Lung (tissue), 12 donors: ENCODE results near the gene PLEKHN1. TPM values are rescaled to one million over a fixed set of nuclear protein-coding genes. Genes with fewer than 3 reads are reported as not detected.

Experiments used
- ATAC-seq: fragments of 200-7000 bp; cut with Tn5 transposase; one replicate; pipeline ENCODE4 v1.9.1; 2020; ENCODE audit warnings: moderate number of reproducible peaks; ENCODE audit not compliant: insufficient read depth, low FRiP score
- DNase-seq, 3 donors: peaks; one replicate each; pipeline ENCODE4 v3.0.0-alpha.2; 2013 to 2017
- H3K27ac ChIP-seq, 2 donors: one replicate each; pipeline ENCODE4 v1.5.1; 2013; ENCODE audit warnings: mild to moderate bottlenecking in 2 of 2, moderate library complexity in 2 of 2, control low read depth in 1 of 2, inconsistent platforms in 1 of 2, low read depth in 1 of 2, low read length in 1 of 2
- H3K27me3 ChIP-seq, 3 donors: one replicate each; pipeline ENCODE4 v1.5.1; 2013; ENCODE audit warnings: low read length in 2 of 3; ENCODE audit not compliant: control insufficient read depth in 3 of 3, insufficient read depth in 3 of 3
- H3K36me3 ChIP-seq, 4 donors: one replicate each; pipeline ENCODE4 v1.5.1; 2013; ENCODE audit warnings: low read length in 4 of 4, mild to moderate bottlenecking in 1 of 4, moderate library complexity in 1 of 4; ENCODE audit not compliant: control insufficient read depth in 4 of 4, insufficient read depth in 4 of 4
- H3K4me1 ChIP-seq, 5 donors: one replicate each; pipeline ENCODE4 v1.5.1; 2013; ENCODE audit warnings: low read length in 5 of 5, mild to moderate bottlenecking in 2 of 5, moderate library complexity in 1 of 5; ENCODE audit not compliant: control insufficient read depth in 5 of 5, insufficient read depth in 5 of 5
- H3K4me3 ChIP-seq: one replicate; pipeline ENCODE4 v1.5.1; 2013; ENCODE audit warnings: mild to moderate bottlenecking, control low read depth, moderate library complexity
- H3K9ac ChIP-seq, 2 donors: one replicate each; pipeline ENCODE4 v1.5.1; 2013; ENCODE audit warnings: low read length in 2 of 2, control low read depth in 1 of 2; ENCODE audit not compliant: insufficient read depth in 1 of 2
- H3K9me3 ChIP-seq, 4 donors: one replicate each; pipeline ENCODE4 v1.5.1; 2013; ENCODE audit warnings: low read length in 3 of 4, mild to moderate bottlenecking in 1 of 4, moderate library complexity in 1 of 4; ENCODE audit not compliant: control insufficient read depth in 4 of 4, insufficient read depth in 3 of 4
- CTCF ChIP-seq: IDR thresholded peaks from 2 replicates; pipeline ENCODE4 v1.5.1; 2012; ENCODE audit warnings: mild to moderate bottlenecking; ENCODE audit errors: control extremely low read depth, extremely low read depth
- whole genome bisulfite sequencing, 2 donors: extraction: QIAGEN DNeasy Blood & Tissue Kit; methylation state at CpG; one replicate each; pipeline ENCODE4 v1.1.7; 2013; 5-methylcytosine and 5-hydroxymethylcytosine counted together
- polyA plus RNA-seq, 2 donors: library from polyadenylated mRNA; stranded (reverse); fragments of 200-250 nt; gene quantifications; one replicate each; pipeline ENCODE4 v1.2.1, GENCODE V29; 2013
- total RNA-seq, 2 donors: library from RNA; depleted of rRNA in 1 of 2; stranded (reverse); fragments of >200 nt in 1 of 2; gene quantifications; one replicate each; pipeline ENCODE4 v1.2.1, GENCODE V29; 2014 to 2021
- donor health status: control.
- donor health status: control.
- donor health status: Bipolar disorder and iron deficiency.
- donor health status: healthy.
- donor health status: DM: yes; HTN: yes; CAD: no.

PLEKHN1 gene
- total and polyA plus RNA-seq, 4 donors = 2.0 to 5.1 (median 2.4) TPM

GRCh38 chr1:971751-972506, 5.6 kb downstream of the PLEKHN1 start:
- H3K4me3 ChIP-seq = no peak overlapping the region
- no peaks in the 10 kb centered on the region for H3K36me3 ChIP-seq
- DNase-seq (no peak), ATAC-seq (no peak)
- H3K27me3 ChIP-seq = peaks cover 0 to 52% (median 16%) of the 10 kb centered on the region in 3 donors
- H3K9ac ChIP-seq = no peak overlapping the region
- H3K9me3 ChIP-seq = no peaks in the 10 kb centered on the region
- H3K27ac ChIP-seq = no peak overlapping the region
- WGBS, 2 donors = 80 to 82% methylated on average over 31 to 34 of the region's 34 CpGs
- no peak for TF ChIP-seq CTCF
- peaks cover 0 to 9% (median 0%) of the 10 kb centered on the region in 5 donors for H3K4me1 ChIP-seq

GRCh38 chr1:972726-973458, 6.6 kb downstream of the PLEKHN1 start:
- H3K27ac ChIP-seq = no peak overlapping the region
- ATAC-seq (no peak), DNase-seq (no peak)
- H3K9ac ChIP-seq = no peak overlapping the region
- H3K9me3 ChIP-seq = no peaks in the 10 kb centered on the region
- peaks cover 0 to 48% (median 16%) of the 10 kb centered on the region in 3 donors for H3K27me3 ChIP-seq
- H3K4me3 ChIP-seq = no peak overlapping the region
- TF ChIP-seq CTCF = no peak
- H3K4me1 ChIP-seq = peaks cover 0 to 6% (median 0%) of the 10 kb centered on the region in 5 donors
- H3K36me3 ChIP-seq = no peaks in the 10 kb centered on the region
- 85 to 86% methylated on average over 25 to 28 of the region's 28 CpGs for WGBS, 2 donors

DNA sequence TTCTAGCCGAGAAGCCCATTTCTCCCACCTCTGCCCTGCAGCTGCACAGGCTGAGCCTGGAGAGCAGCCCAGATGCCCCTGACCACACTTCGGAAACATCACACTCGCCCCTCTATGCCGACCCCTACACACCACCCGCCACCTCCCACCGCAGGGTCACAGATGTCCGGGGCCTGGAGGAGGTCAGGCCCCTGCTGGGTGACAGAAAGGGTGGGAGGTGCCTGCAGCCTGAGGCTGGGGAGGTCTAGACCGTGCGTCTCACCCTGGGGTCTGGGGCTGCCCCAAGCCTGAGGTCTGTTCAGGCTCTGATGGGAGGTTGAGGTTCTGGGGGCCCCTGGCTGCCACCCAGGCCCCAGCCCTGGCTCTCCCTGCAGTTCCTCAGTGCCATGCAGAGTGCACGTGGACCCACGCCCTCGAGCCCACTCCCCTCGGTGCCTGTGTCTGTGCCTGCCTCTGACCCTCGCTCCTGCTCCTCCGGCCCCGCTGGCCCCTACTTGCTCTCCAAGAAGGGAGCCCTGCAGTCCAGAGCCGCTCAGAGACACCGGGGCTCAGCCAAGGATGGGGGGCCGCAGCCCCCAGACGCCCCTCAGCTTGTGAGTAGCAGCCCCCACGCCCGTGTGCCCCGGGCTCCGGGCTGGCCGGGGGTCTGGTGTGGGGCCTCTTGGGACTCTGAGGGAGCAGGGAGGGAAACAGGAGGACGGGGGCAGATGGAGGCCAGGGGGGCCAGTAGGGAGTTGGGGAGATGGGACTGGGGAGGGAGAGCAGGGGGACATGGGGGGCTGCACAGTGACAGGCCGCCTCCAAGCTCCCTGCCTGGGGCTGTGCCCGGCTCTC, 7.4 kb downstream of the PLEKHN1 start:
- Histone ChIP-seq H3K27me3 (peaks cover 0 to 42% (median 16%) of the 10 kb centered on the region in 3 donors), H3K4me3 (no peak overlapping the region), H3K27ac (no peak overlapping the region), H3K36me3 (no peaks in the 10 kb centered on the region), H3K9me3 (no peaks in the 10 kb centered on the region), H3K9ac (no peak overlapping the region), H3K4me1 (peaks cover 0 to 6% (median 0%) of the 10 kb centered on the region in 5 donors)
- no peak for TF ChIP-seq CTCF
- no peak for DNase-seq
- no peak for ATAC-seq
- WGBS, 2 donors = 77 to 88% methylated on average over 24 to 28 of the region's 28 CpGs
